Suprapubic skin (tissue), 4 donors: ENCODE measurements around the gene L3MBTL1. TPM values are rescaled to one million over a fixed set of nuclear protein-coding genes. Genes with fewer than 3 reads are reported as not detected.
"Not testable (repeated sequence)": the region's sequence is repeated elsewhere in the genome, so short reads cannot be mapped to it uniquely, and the experiment has no call there.

Experiments used
- DNase-seq, 2 donors: peaks; one replicate each; pipeline ENCODE4 v3.0.0-alpha.2; 2019; ENCODE audit warnings: low spot score in 2 of 2
- H3K27ac ChIP-seq: fragments of 200-600 bp; sonication (generic); one replicate; pipeline ENCODE4 v1.5.1; 2019
- H3K27me3 ChIP-seq: fragments of 200-600 bp; sonication (generic); one replicate; pipeline ENCODE4 v1.5.1; 2019
- H3K36me3 ChIP-seq: fragments of 200-600 bp; sonication (generic); one replicate; pipeline ENCODE4 v1.5.1; 2019
- H3K4me1 ChIP-seq: fragments of 200-600 bp; sonication (generic); one replicate; pipeline ENCODE4 v1.5.1; 2019
- H3K4me3 ChIP-seq: fragments of 200-600 bp; sonication (generic); one replicate; pipeline ENCODE4 v1.5.1; 2019; ENCODE audit warnings: mild to moderate bottlenecking
- H3K9me3 ChIP-seq: fragments of 200-600 bp; sonication (generic); one replicate; pipeline ENCODE4 v1.5.1; 2019
- CTCF ChIP-seq, 2 donors: fragments of 200-600 bp in 1 of 2; fragments of 450-650 bp in 1 of 2; sonication (generic) in 1 of 2; IDR thresholded peaks; one replicate each; pipeline ENCODE4 v1.5.1; 2016 to 2019; ENCODE audit warnings: antibody characterized with exemption in 2 of 2, mild to moderate bottlenecking in 1 of 2, moderate library complexity in 1 of 2
- EP300 ChIP-seq: sonication (generic); formaldehyde crosslinking; IDR thresholded peaks from one replicate; pipeline ENCODE4 v1.6.1; 2017; ENCODE audit warnings: antibody characterized with exemption
- POLR2A ChIP-seq, 2 donors: fragments of 450-650 bp; IDR thresholded peaks; one replicate each; pipeline ENCODE4 v1.6.1; 2017; ENCODE audit warnings: antibody characterized with exemption in 2 of 2, mild to moderate bottlenecking in 2 of 2, moderate library complexity in 2 of 2
- POLR2AphosphoS5 ChIP-seq, 3 donors: sonication (generic); formaldehyde crosslinking; IDR thresholded peaks; one replicate each; pipeline ENCODE4 v1.6.1; 2017; ENCODE audit warnings: antibody characterized with exemption in 3 of 3
- WGBS: methylation state at CpG from one replicate; pipeline ENCODE4 v1.1.5; 2018; 5-methylcytosine and 5-hydroxymethylcytosine counted together
- total RNA-seq, 4 donors: library from RNA; depleted of rRNA; stranded (reverse); fragments of >200 nt; gene quantifications; one replicate each; pipeline ENCODE4 v1.1.0, GENCODE V29; 2016

Gene L3MBTL1
- total RNA-seq, 4 donors from 2014 or later, result 8.9 to 39.7 (median 14.6) TPM

DNA sequence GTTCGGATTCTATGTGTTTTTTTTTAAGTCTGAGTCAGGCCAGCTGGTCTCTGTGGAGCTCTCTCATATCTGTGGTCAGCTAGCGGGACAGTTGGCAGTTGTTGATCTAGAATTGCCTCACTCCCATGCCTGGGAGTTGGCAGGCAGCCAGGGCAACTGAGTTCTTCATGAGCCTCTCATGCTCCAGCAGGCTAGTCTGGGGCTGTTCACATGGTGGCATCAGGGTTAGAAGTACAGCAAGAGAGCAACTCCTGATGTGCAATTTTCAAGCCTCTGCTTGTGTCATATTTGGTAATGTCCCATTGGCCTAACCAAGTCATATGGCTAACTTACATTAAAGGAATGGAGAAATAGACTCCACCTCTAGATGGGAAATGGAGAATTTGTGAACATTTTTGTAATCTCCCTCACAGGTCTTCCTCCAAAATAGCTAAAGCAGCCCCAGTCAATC is 76.5 kb downstream of the L3MBTL1 start:
- Histone ChIP-seq H3K4me1 (no peaks in the 10 kb centered on the region), H3K9me3 (no peaks in the 10 kb centered on the region), H3K27me3 (no peaks in the 10 kb centered on the region), H3K27ac (no peak overlapping the region), H3K4me3 (no peak overlapping the region), H3K36me3 (no peaks in the 10 kb centered on the region)
- 52% methylated on average over 2 of the region's 2 CpGs for WGBS
- DNase-seq, result no peak
- TF ChIP-seq CTCF (IDR thresholded peaks at IDR 0.05) (no peak), EP300 (no peak), POLR2A (IDR thresholded peaks at IDR 0.05) (no peak)

GRCh38 chr20:43584448-43585136 is 77.1 kb downstream of the L3MBTL1 start:
- no peaks in the 10 kb centered on the region for H3K36me3 ChIP-seq
- H3K4me3 ChIP-seq, result no peak overlapping the region
- 84% methylated on average over 7 of the region's 7 CpGs for WGBS
- no peaks in the 10 kb centered on the region for H3K27me3 ChIP-seq
- TF ChIP-seq POLR2A (IDR thresholded peaks at IDR 0.05), result no peak
- TF ChIP-seq CTCF (IDR thresholded peaks at IDR 0.05), result no peak
- TF ChIP-seq EP300, result no peak
- TF ChIP-seq POLR2AphosphoS5 (IDR thresholded peaks at IDR 0.05), result no peak
- no peaks in the 10 kb centered on the region for H3K4me1 ChIP-seq
- no peaks in the 10 kb centered on the region for H3K9me3 ChIP-seq
- no peak overlapping the region for H3K27ac ChIP-seq
- no peak for DNase-seq

DNA sequence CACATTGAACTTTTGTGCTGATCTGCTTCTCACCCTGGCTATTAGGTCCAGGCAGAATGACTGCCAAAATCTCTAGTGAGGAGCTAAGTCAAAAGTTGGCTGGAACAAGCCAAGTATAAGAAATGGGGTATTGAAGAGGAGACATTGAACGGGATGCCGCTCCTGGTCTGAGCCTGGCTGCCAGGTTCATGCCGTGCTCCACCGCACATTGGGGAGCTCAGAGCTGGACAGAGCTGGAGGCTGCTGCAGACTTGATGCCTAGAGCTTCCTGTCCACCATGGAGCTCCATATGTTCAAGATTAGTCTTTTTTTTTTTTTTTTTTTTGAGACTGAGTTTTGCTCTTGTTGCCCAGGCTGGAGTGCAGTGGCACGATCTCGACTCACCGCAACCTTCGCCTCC is 79.1 kb downstream of the L3MBTL1 start:
- no peaks in the 10 kb centered on the region for H3K9me3 ChIP-seq
- no peak for DNase-seq
- H3K36me3 ChIP-seq, result no peaks in the 10 kb centered on the region
- H3K4me1 ChIP-seq, result peaks cover 12% of the 10 kb centered on the region
- WGBS, result 80% methylated on average over 8 of the region's 8 CpGs
- H3K4me3 ChIP-seq, result no peak overlapping the region
- no peak for TF ChIP-seq EP300
- no peak for TF ChIP-seq POLR2AphosphoS5 (IDR thresholded peaks at IDR 0.05)
- no peak for TF ChIP-seq CTCF (IDR thresholded peaks at IDR 0.05)
- TF ChIP-seq POLR2A (IDR thresholded peaks at IDR 0.05), result no peak
- H3K27ac ChIP-seq, result no peak overlapping the region
- no peaks in the 10 kb centered on the region for H3K27me3 ChIP-seq

DNA sequence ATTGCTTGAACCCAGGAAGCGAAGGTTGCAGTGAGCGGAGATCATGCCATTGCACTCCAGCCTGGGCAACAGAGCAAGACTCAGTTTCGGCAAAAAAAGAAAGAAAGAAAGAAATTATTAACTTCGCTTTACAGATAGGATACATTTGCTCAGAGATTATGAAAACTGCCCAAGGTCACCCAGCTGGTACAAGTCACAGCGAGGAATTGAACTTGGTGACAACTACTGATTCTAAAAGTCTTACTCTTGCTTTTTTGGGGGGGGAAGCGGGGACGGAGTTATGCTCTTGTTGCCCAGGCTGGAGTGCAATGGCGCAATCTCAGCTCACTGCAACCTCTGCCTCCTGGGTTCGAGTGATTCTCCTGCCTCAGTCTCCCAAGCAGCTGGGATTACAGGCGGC is 81.0 kb downstream of the L3MBTL1 start:
- DNase-seq, H3K4me3 ChIP-seq, H3K9me3 ChIP-seq, H3K36me3 ChIP-seq, H3K27me3 ChIP-seq, H3K27ac ChIP-seq: not testable (repeated sequence)
- H3K4me1 ChIP-seq, result peaks cover 17% of the 10 kb centered on the region
- 94% methylated on average over 10 of the region's 10 CpGs for WGBS

GRCh38 chr20:43590036-43590391 is 82.5 kb downstream of the L3MBTL1 start:
- TF ChIP-seq CTCF (IDR thresholded peaks at IDR 0.05), result no peak
- no peak for TF ChIP-seq POLR2AphosphoS5 (IDR thresholded peaks at IDR 0.05)
- no peak for TF ChIP-seq EP300
- TF ChIP-seq POLR2A (IDR thresholded peaks at IDR 0.05), result no peak

More at GRCh38 chr20:43590036-43590391, 82.5 kb downstream of the L3MBTL1 start:
- Histone ChIP-seq H3K27ac (peak overlapping the region; percentile 79), H3K4me3 (peak overlapping the region; percentile 69), H3K9me3 (no peaks in the 10 kb centered on the region), H3K4me1 (peaks cover 17% of the 10 kb centered on the region), H3K36me3 (peaks cover 9% of the 10 kb centered on the region), H3K27me3 (no peaks in the 10 kb centered on the region)
- DNase-seq, result no peak
- WGBS, result 24% methylated on average over 9 of the region's 9 CpGs
